H1 (cell line): ENCODE results near the gene NWD2. TPM values are rescaled to one million over a fixed set of nuclear protein-coding genes. Genes with fewer than 3 reads are reported as not detected.

Experiments used
- CTCF ChIA-PET: fragments of 300-600 bp; sonication (Branson Sonifier 250); formaldehyde crosslinking; loops from one replicate; lab custom pipeline; 2021; ENCODE audit not compliant: partially characterized antibody; lab: Charles Lee
- POLR2A ChIA-PET: fragments of 300-600 bp; sonication (Branson Sonifier 250); formaldehyde crosslinking; loops from one replicate; lab custom pipeline; 2021; ENCODE audit warnings: inconsistent platforms; ENCODE audit not compliant: partially characterized antibody; lab: Charles Lee
- DNase-seq, 2 experiments: peaks; one replicate each; pipeline versions ENCODE4 v3.0.0 to v3.0.0-alpha.2; 2010 to 2022; ENCODE audit warnings: low spot score in 2 of 2, low read depth in 1 of 2, mixed read lengths in 1 of 2
- FAIRE-seq: peaks from 2 replicates; lab custom pipeline; 2011; peaks lifted over from hg19 to GRCh38; lab: Jason Lieb, UNC
- H2AFZ ChIP-seq: 2 replicates; pipeline ENCODE4 v1.8.1; 2012; ENCODE audit warnings: low read length, inconsistent platforms
- H2AK5ac ChIP-seq: 2 replicates; pipeline ENCODE4 v1.6.1; 2013; ENCODE audit warnings: low read depth, low read length
- H2BK120ac ChIP-seq: replicated peaks from 2 replicates; pipeline ENCODE3; 2013; ENCODE audit warnings: low read depth, low read length, inconsistent platforms
- H2BK12ac ChIP-seq: 2 replicates; pipeline ENCODE4 v1.6.1; 2013; ENCODE audit warnings: low read depth, low read length
- H2BK15ac ChIP-seq: 2 replicates; pipeline ENCODE4 v1.6.1; 2013; ENCODE audit warnings: low read length
- H2BK20ac ChIP-seq: 2 replicates; pipeline ENCODE4 v1.6.1; 2013; ENCODE audit warnings: low read length
- H2BK5ac ChIP-seq: 2 replicates; pipeline ENCODE4 v1.6.1; 2013; ENCODE audit warnings: low read depth, low read length
- H3K14ac ChIP-seq: 2 replicates; pipeline ENCODE4 v1.6.1; 2013; ENCODE audit warnings: inconsistent platforms; ENCODE audit not compliant: insufficient read length
- H3K18ac ChIP-seq: 2 replicates; pipeline ENCODE4 v1.6.1; 2013; ENCODE audit warnings: low read length; ENCODE audit errors: extremely low read depth
- H3K23ac ChIP-seq: 2 replicates; pipeline ENCODE4 v1.6.1; 2013; ENCODE audit warnings: inconsistent platforms; ENCODE audit not compliant: insufficient read length
- H3K23me2 ChIP-seq: 2 replicates; pipeline ENCODE4 v1.6.1; 2013; ENCODE audit warnings: low read depth, low read length
- H3K27ac ChIP-seq: 2 replicates; pipeline ENCODE4 v1.6.1; 2011; ENCODE audit warnings: low read depth, low read length, inconsistent platforms
- H3K27me3 ChIP-seq, 4 experiments: replicated peaks in 1 of 4; 1 replicate in 1 of 4; 2 replicates in 3 of 4; pipeline versions ENCODE4 v1.6.1 to v1.8.1; 2011 to 2013; ENCODE audit warnings: low read length in 3 of 4, mild to moderate bottlenecking in 3 of 4, inconsistent platforms in 2 of 4, mixed read lengths in 2 of 4, moderate library complexity in 1 of 4; ENCODE audit not compliant: control insufficient read depth in 3 of 4, insufficient read depth in 3 of 4; ENCODE audit errors: extremely low read depth in 1 of 4
- H3K36me3 ChIP-seq, 4 experiments: 2 replicates each; pipeline versions ENCODE4 v1.6.1 to v1.8.1; 2011 to 2013; ENCODE audit warnings: mild to moderate bottlenecking in 4 of 4, low read length in 3 of 4, moderate library complexity in 2 of 4, control low read depth in 1 of 4, inconsistent platforms in 1 of 4; ENCODE audit not compliant: insufficient read depth in 4 of 4, control insufficient read depth in 2 of 4
- H3K4ac ChIP-seq: replicated peaks from 2 replicates; pipeline ENCODE3; 2013; ENCODE audit warnings: low read length, low read depth, mixed read lengths, inconsistent platforms; ENCODE audit not compliant: insufficient read length
- H3K4me1 ChIP-seq, 4 experiments: replicated peaks in 1 of 4; 1 replicate in 1 of 4; 2 replicates in 3 of 4; pipeline versions ENCODE4 v1.6.1 to v1.8.1; 2011 to 2013; ENCODE audit warnings: low read length in 3 of 4, inconsistent platforms in 2 of 4, mixed read lengths in 1 of 4; ENCODE audit not compliant: insufficient read depth in 4 of 4, control insufficient read depth in 3 of 4
- H3K4me2 ChIP-seq, 2 experiments: 2 replicates each; pipeline versions ENCODE4 v1.6.1 to v1.8.1; 2011 to 2013; ENCODE audit warnings: low read depth in 2 of 2, low read length in 2 of 2, control low read depth in 1 of 2, inconsistent platforms in 1 of 2, mild to moderate bottlenecking in 1 of 2; ENCODE audit not compliant: insufficient read depth in 1 of 2
- H3K4me3 ChIP-seq, 4 experiments: fragments of 200-600, 300-600 bp in 1 of 4; sonication (generic), shearing (Covaris generic), sonication (Bioruptor Twin) in 1 of 4; 2 replicates each; pipeline versions ENCODE4 v1.5.1 to v1.8.1; 2011 to 2016; ENCODE audit warnings: low read length in 4 of 4, low read depth in 3 of 4, control low read depth in 2 of 4, inconsistent platforms in 2 of 4, mild to moderate bottlenecking in 2 of 4, mixed read lengths in 1 of 4, moderate library complexity in 1 of 4; ENCODE audit not compliant: insufficient read depth in 2 of 4; ENCODE audit errors: extremely low read depth in 1 of 4
- H3K56ac ChIP-seq: replicated peaks from 2 replicates; pipeline ENCODE3; 2013; ENCODE audit warnings: low read depth, mild to moderate bottlenecking, mixed read lengths, low read length, inconsistent platforms; ENCODE audit not compliant: insufficient read length
- H3K79me1 ChIP-seq: 2 replicates; pipeline ENCODE4 v1.6.1; 2013; ENCODE audit warnings: low read depth, low read length, control low read depth
- H3K79me2 ChIP-seq, 2 experiments: 2 replicates each; pipeline versions ENCODE4 v1.6.1 to v1.8.1; 2012 to 2013; ENCODE audit warnings: low read length in 2 of 2, mild to moderate bottlenecking in 2 of 2, inconsistent platforms in 1 of 2; ENCODE audit not compliant: insufficient read depth in 2 of 2, control insufficient read depth in 1 of 2
- H3K9ac ChIP-seq, 4 experiments: replicated peaks in 1 of 4; 1 replicate in 1 of 4; 2 replicates in 3 of 4; pipeline versions ENCODE4 v1.6.1 to v1.8.1; 2011 to 2013; ENCODE audit warnings: low read depth in 3 of 4, low read length in 3 of 4, control low read depth in 2 of 4, mild to moderate bottlenecking in 2 of 4, moderate library complexity in 2 of 4, inconsistent platforms in 1 of 4; ENCODE audit errors: extremely low read depth in 1 of 4
- H3K9me3 ChIP-seq, 2 experiments: 2 replicates each; pipeline versions ENCODE4 v1.6.1 to v1.8.1; 2012 to 2013; ENCODE audit warnings: mild to moderate bottlenecking in 2 of 2, moderate library complexity in 2 of 2, control low read depth in 1 of 2, inconsistent platforms in 1 of 2, low read depth in 1 of 2, low read length in 1 of 2, mixed read lengths in 1 of 2; ENCODE audit not compliant: insufficient read depth in 2 of 2
- H4K20me1 ChIP-seq, 2 experiments: replicated peaks in 1 of 2; 2 replicates each; pipeline versions ENCODE3 to v1.8.1; 2011 to 2013; ENCODE audit warnings: inconsistent platforms in 2 of 2, low read length in 2 of 2, mild to moderate bottlenecking in 1 of 2; ENCODE audit not compliant: insufficient read depth in 2 of 2, control insufficient read depth in 1 of 2
- H4K5ac ChIP-seq: 2 replicates; pipeline ENCODE4 v1.6.1; 2013; ENCODE audit warnings: low read length, low read depth, mixed read lengths, inconsistent platforms; ENCODE audit not compliant: insufficient read length
- H4K8ac ChIP-seq: 2 replicates; pipeline ENCODE4 v1.8.0; 2013; ENCODE audit warnings: mild to moderate bottlenecking, moderate library complexity, low read length, inconsistent platforms; ENCODE audit not compliant: insufficient read depth; ENCODE audit errors: extremely low read depth
- H4K91ac ChIP-seq: replicated peaks from 2 replicates; pipeline ENCODE3; 2013; ENCODE audit warnings: low read length, mixed read lengths, inconsistent platforms; ENCODE audit not compliant: insufficient read length
- ATF3 ChIP-seq: IDR thresholded peaks from 2 replicates; pipeline ENCODE4 v1.6.1; 2011; ENCODE audit warnings: low read depth, mild to moderate bottlenecking, low read length; ENCODE audit not compliant: insufficient read depth
- E2F6 ChIP-seq: IDR thresholded peaks from 2 replicates; pipeline ENCODE4 v1.6.1; 2012; ENCODE audit warnings: inconsistent platforms
- KDM4A ChIP-seq: IDR thresholded peaks from one replicate; pipeline ENCODE4 v1.7.1; 2012; ENCODE audit warnings: low read depth, mild to moderate bottlenecking, moderate library complexity, low read length, inconsistent platforms; ENCODE audit not compliant: severe bottlenecking
- POLR2A ChIP-seq, 2 experiments: IDR thresholded peaks; 1 replicate in 1 of 2; 2 replicates in 1 of 2; pipeline ENCODE4 v1.6.1; 2011; ENCODE audit warnings: low read depth in 2 of 2, low read length in 2 of 2, mild to moderate bottlenecking in 2 of 2; ENCODE audit errors: control extremely low read depth in 1 of 2
- POLR2AphosphoS5 ChIP-seq: IDR thresholded peaks from 2 replicates; pipeline ENCODE4 v1.6.1; 2011; ENCODE audit warnings: low read depth, low read length
- POU5F1 ChIP-seq: IDR thresholded peaks from 2 replicates; pipeline ENCODE4 v1.6.1; 2011; ENCODE audit warnings: low read depth, mild to moderate bottlenecking, low read length, moderate library complexity
- RAD21 ChIP-seq, 2 experiments: IDR thresholded peaks in 1 of 2; conservative IDR thresholded peaks in 1 of 2; 2 replicates each; pipeline ENCODE4 v1.6.1; 2011; ENCODE audit warnings: low read depth in 2 of 2, low read length in 2 of 2, improper control_type of control experiment in 1 of 2, inconsistent platforms in 1 of 2, mild to moderate bottlenecking in 1 of 2, moderate library complexity in 1 of 2
- YY1 ChIP-seq: IDR thresholded peaks from 2 replicates; pipeline ENCODE4 v1.6.1; 2011; ENCODE audit warnings: low read depth, mild to moderate bottlenecking, low read length
- ZNF274 ChIP-seq: IDR thresholded peaks from 2 replicates; pipeline ENCODE4 v1.7.0; 2012; ENCODE audit warnings: low read length, borderline replicate concordance; ENCODE audit errors: extremely low read depth
- WGBS, 2 experiments: shearing (Covaris generic) in 1 of 2; methylation state at CpG; one replicate each; pipeline versions ENCODE4 v1.1.6 to v1.1.7; 2013 to 2015; ENCODE audit warnings: low lambda C conversion rate in 2 of 2, mixed read lengths in 2 of 2, inconsistent platforms in 1 of 2, low coverage in 1 of 2, missing lambda C conversion rate in 1 of 2; ENCODE audit not compliant: insufficient replicate concordance in 2 of 2, insufficient coverage in 1 of 2, insufficient read length in 1 of 2; ENCODE audit errors: extremely low coverage in 1 of 2, missing lambda C conversion rate in 1 of 2; 5-methylcytosine and 5-hydroxymethylcytosine counted together
- polyA plus RNA-seq, 7 experiments: library from polyadenylated mRNA; depleted of rRNA in 3 of 7; stranded (reverse) in 5 of 7; unstranded in 2 of 7; fragments of >200 nt in 5 of 7; fragments of 200-250 nt in 2 of 7; gene quantifications; 1 replicate in 5 of 7; 2 replicates in 1 of 7; 4 replicates in 1 of 7; pipeline versions ENCODE4 v1.2.1 to v1.2.3, GENCODE V29; 2011 to 2013; ENCODE audit warnings: missing spikeins in 2 of 7, mixed read lengths in 2 of 7
- total RNA-seq: library from RNA; stranded (reverse); fragmentation: NEBNext Ultra II Directional; extraction: Animal tissue kit (Norgen Biotek cat#: 25700); gene quantifications from 2 replicates; pipeline ENCODE4 v1.2.1, GENCODE V29; 2021

Gene NWD2
- total and polyA plus RNA-seq, 2 of the 8 experiments (the other 6 are each of a cell fraction or from before 2014, with no cell fraction given): under 0.01 TPM; not detected in 1

GRCh38 chr4:37225778-37226177 lies 18.8 kb upstream of the NWD2 start:
- no peak overlapping the region for H3K4ac ChIP-seq
- TF ChIP-seq POU5F1: no peak
- TF ChIP-seq RAD21 (IDR thresholded peaks at IDR 0.05 in 1 of 2, conservative IDR thresholded peaks at IDR 0.05 in 1 of 2; ENCODE audit: low read depth in 2 of 2, low read length in 2 of 2): no peak
- no peak for TF ChIP-seq ATF3
- no peak for TF ChIP-seq YY1
- no peak for TF ChIP-seq POLR2AphosphoS5
- no peak for TF ChIP-seq ZNF274
- no peak for TF ChIP-seq KDM4A
- TF ChIP-seq E2F6: no peak
- TF ChIP-seq POLR2A (IDR thresholded peaks at IDR 0.05; ENCODE audit: control extremely low read depth in 1 of 2, low read depth in 2 of 2, low read length in 2 of 2): no peak
- H3K79me1 ChIP-seq: no peaks in the 10 kb centered on the region
- no peak overlapping the region for H2BK20ac ChIP-seq
- no peak overlapping the region for H2BK12ac ChIP-seq
- H3K4me3 ChIP-seq: no peak overlapping the region
- FAIRE-seq (no peak), DNase-seq (no peak)
- CTCF ChIA-PET: interaction anchor here (0.6 to 1.4 kb wide), 4 partner anchors 18 to 712 kb away, joined by 3 to 5 read pairs (median 4); no protein-coding TSS in a partner anchor
- H2AFZ ChIP-seq: no peak overlapping the region
- no peaks in the 10 kb centered on the region for H3K23me2 ChIP-seq
- no peak overlapping the region for H3K23ac ChIP-seq
- no peak overlapping the region for H2BK15ac ChIP-seq
- no peaks in the 10 kb centered on the region for H3K27me3 ChIP-seq
- no peak overlapping the region for H4K8ac ChIP-seq
- no peaks in the 10 kb centered on the region for H3K36me3 ChIP-seq
- no peaks in the 10 kb centered on the region for H3K79me2 ChIP-seq
- H4K5ac ChIP-seq: no peak overlapping the region
- H2BK5ac ChIP-seq: no peak overlapping the region
- H3K14ac ChIP-seq: no peak overlapping the region
- WGBS, 2 experiments: 72% methylated on average over 2 of the region's 2 CpGs; no CpG with 5 or more reads in 1 of the 2 experiments
- H3K18ac ChIP-seq: no peak overlapping the region
- no peak overlapping the region for H3K56ac ChIP-seq
- H3K9ac ChIP-seq: no peak overlapping the region
- H3K27ac ChIP-seq: no peak overlapping the region
- no peaks in the 10 kb centered on the region for H4K20me1 ChIP-seq
- no peak overlapping the region for H4K91ac ChIP-seq
- H2BK120ac ChIP-seq: no peak overlapping the region
- no peak overlapping the region for H3K4me2 ChIP-seq
- H2AK5ac ChIP-seq: no peak overlapping the region
- no peaks in the 10 kb centered on the region for H3K9me3 ChIP-seq
- no peaks in the 10 kb centered on the region for H3K4me1 ChIP-seq
- POLR2A ChIA-PET: no interaction called here
